Suprapubic skin (tissue), 4 donors: ENCODE data around the gene MFN2.

Experiments
- CTCF ChIP-seq, 2 donors: fragments of 200-600 bp in 1 of 2; fragments of 450-650 bp in 1 of 2; sonication (generic) in 1 of 2; IDR thresholded peaks; one replicate each; pipeline ENCODE4 v1.5.1; 2016 to 2019; ENCODE audit warnings: antibody characterized with exemption in 2 of 2, mild to moderate bottlenecking in 1 of 2, moderate library complexity in 1 of 2
- EP300 ChIP-seq: sonication (generic); formaldehyde crosslinking; IDR thresholded peaks from one replicate; pipeline ENCODE4 v1.6.1; 2017; ENCODE audit warnings: antibody characterized with exemption
- POLR2A ChIP-seq, 2 donors: fragments of 450-650 bp; IDR thresholded peaks; one replicate each; pipeline ENCODE4 v1.6.1; 2017; ENCODE audit warnings: antibody characterized with exemption in 2 of 2, mild to moderate bottlenecking in 2 of 2, moderate library complexity in 2 of 2
- POLR2AphosphoS5 ChIP-seq, 3 donors: sonication (generic); formaldehyde crosslinking; IDR thresholded peaks; one replicate each; pipeline ENCODE4 v1.6.1; 2017; ENCODE audit warnings: antibody characterized with exemption in 3 of 3

GRCh38 chr1:12052997-12053686, 72.9 kb downstream of the MFN2 start:
- TF ChIP-seq CTCF (IDR thresholded peaks at IDR 0.05): peak in 1 of 2 donors; percentile 8
- TF ChIP-seq EP300: no peak
- TF ChIP-seq POLR2A (IDR thresholded peaks at IDR 0.05): no peak
- TF ChIP-seq POLR2AphosphoS5 (IDR thresholded peaks at IDR 0.05): no peak
